Astrocyte of the spinal cord (primary cell): ENCODE results near the gene NPAS3.

Source experiments
- DNase-seq: peaks from one replicate; pipeline ENCODE4 v3.0.0; 2011; ENCODE audit warnings: low read depth, low spot score
- H3K4me3 ChIP-seq: 2 replicates; pipeline ENCODE4 v1.5.1; 2011; ENCODE audit warnings: low read depth, mild to moderate bottlenecking, low read length, moderate library complexity
- in situ Hi-C: cut with HindIII; loops from 2 replicates; pipeline ENCODE4 v1.10.0; 2017; ENCODE audit warnings: low sequenced_read_pairs
- TF ChIP-seq, protein P1 (sequence below): IDR thresholded peaks from 2 replicates; pipeline ENCODE4 v1.5.1; 2012; ENCODE audit warnings: low read depth, mild to moderate bottlenecking, low read length, inconsistent platforms

NPAS3 gene

GRCh38 chr14:32950584-32950983, 11.9 kb downstream of the NPAS3 start:
- DNase-seq = peak; percentile 54
- in situ Hi-C loops = no loop called here
- H3K4me3 ChIP-seq = no peak overlapping the region
- TF ChIP-seq, protein P1, sequence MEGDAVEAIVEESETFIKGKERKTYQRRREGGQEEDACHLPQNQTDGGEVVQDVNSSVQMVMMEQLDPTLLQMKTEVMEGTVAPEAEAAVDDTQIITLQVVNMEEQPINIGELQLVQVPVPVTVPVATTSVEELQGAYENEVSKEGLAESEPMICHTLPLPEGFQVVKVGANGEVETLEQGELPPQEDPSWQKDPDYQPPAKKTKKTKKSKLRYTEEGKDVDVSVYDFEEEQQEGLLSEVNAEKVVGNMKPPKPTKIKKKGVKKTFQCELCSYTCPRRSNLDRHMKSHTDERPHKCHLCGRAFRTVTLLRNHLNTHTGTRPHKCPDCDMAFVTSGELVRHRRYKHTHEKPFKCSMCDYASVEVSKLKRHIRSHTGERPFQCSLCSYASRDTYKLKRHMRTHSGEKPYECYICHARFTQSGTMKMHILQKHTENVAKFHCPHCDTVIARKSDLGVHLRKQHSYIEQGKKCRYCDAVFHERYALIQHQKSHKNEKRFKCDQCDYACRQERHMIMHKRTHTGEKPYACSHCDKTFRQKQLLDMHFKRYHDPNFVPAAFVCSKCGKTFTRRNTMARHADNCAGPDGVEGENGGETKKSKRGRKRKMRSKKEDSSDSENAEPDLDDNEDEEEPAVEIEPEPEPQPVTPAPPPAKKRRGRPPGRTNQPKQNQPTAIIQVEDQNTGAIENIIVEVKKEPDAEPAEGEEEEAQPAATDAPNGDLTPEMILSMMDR = no peak

DNA sequence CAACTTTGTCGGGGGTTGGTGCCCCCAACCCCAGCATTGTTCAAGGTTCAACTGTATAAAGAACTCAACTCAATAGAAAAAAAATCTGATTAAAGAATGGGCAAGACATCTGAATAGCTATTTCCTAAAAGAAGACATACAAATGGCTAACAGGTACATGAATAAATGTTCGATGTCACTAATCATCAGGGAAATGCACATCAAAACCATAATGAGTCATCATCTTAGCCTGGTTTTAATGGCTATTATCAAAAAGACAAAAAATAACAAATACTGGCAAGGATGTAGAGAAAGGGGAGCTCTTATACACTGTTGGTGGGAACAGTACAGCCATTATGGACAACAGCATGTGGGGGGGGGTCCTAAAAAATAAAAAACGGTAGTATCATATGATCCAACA, 28.7 kb downstream of the NPAS3 start:
- in situ Hi-C loops = no loop called here
- TF ChIP-seq, protein P1 = no peak
- H3K4me3 ChIP-seq = no peak overlapping the region
- no peak for DNase-seq

DNA sequence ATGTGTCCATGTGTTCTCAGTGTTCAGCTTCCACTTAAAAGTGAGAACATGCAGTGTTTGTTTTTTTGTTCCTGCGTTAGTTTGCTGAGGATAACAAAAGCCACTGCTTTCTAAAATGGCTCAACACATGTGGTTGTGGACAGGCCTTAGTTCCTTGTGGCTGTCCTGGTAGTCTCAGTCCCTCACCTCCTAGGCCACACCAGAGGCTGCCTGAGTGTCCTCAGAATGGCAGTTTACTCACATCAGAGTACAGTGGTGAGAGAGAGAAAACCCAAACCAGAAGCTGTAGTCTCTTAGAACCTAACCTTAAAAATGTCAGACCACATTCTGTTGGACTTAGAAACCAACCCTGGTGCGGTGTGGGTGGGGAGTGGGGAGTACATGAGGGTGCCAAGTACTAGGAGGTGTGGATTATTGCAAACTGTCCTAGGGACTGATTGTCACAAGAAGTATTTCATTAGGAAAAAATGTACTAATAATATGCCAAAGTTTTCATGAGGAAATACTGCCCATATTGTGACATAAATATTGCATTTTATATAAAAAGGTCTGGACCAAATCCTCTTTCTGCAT, 30.4 kb downstream of the NPAS3 start:
- in situ Hi-C loops = no loop called here
- TF ChIP-seq, protein P1 = no peak
- no peak for DNase-seq
- no peak overlapping the region for H3K4me3 ChIP-seq

- TF ChIP-seq, protein P1 = no peak
- in situ Hi-C loops = no loop called here
- no peak overlapping the region for H3K4me3 ChIP-seq
- DNase-seq = no peak
Measured at GRCh38 chr14:32977913-32978312, 39.2 kb downstream of the NPAS3 start.

- TF ChIP-seq, protein P1 = no peak
- in situ Hi-C loops = no loop called here
- DNase-seq = no peak
- H3K4me3 ChIP-seq = no peak overlapping the region
Measured at GRCh38 chr14:32978691-32979255, 40.1 kb downstream of the NPAS3 start.

- DNase-seq = no peak
- TF ChIP-seq, protein P1 = no peak
- in situ Hi-C loops = no loop called here
Measured at GRCh38 chr14:32980178-32980901, 41.7 kb downstream of the NPAS3 start.

More at GRCh38 chr14:32980178-32980901, 41.7 kb downstream of the NPAS3 start:
- H3K4me3 ChIP-seq = no peak overlapping the region
